ENCODE results near the gene MRPS12.

Gene MRPS12

DNA sequence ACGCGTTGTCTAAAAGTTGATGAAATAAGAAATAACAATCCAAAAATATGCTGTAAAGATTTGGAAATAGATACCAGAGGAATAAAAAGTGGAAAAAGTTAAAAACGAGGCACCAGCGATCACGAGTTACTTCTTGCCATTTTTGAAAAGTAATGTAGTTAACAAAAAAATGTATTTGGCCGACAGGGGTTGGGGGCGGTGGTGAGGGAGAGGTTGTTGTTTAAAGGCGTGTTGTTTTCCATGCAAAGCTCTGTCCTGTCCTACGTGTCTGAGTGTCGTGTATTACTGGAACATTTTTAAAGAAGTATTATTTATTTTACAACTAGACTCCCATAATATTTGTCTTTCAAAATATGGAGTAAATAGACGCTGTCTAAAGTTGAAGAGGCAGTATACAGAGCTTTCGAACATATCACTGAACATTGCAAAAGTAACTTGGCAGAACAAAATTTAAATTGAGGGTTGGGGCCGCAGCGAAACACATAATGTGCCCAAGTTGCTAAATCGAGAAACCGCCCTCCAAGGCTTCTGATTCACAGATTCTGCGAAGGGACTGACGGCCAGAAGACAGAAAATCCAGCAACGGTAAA, 44.0 kb downstream of the MRPS12 start:
- no peak for TF ChIP-seq EZH2phosphoT487 (IDR thresholded peaks at IDR 0.05; ENCODE audit: low read depth)
- TF ChIP-seq, protein P1, sequence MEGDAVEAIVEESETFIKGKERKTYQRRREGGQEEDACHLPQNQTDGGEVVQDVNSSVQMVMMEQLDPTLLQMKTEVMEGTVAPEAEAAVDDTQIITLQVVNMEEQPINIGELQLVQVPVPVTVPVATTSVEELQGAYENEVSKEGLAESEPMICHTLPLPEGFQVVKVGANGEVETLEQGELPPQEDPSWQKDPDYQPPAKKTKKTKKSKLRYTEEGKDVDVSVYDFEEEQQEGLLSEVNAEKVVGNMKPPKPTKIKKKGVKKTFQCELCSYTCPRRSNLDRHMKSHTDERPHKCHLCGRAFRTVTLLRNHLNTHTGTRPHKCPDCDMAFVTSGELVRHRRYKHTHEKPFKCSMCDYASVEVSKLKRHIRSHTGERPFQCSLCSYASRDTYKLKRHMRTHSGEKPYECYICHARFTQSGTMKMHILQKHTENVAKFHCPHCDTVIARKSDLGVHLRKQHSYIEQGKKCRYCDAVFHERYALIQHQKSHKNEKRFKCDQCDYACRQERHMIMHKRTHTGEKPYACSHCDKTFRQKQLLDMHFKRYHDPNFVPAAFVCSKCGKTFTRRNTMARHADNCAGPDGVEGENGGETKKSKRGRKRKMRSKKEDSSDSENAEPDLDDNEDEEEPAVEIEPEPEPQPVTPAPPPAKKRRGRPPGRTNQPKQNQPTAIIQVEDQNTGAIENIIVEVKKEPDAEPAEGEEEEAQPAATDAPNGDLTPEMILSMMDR (IDR thresholded peaks at IDR 0.05; ENCODE audit: low read depth, low read length): peak; percentile 12; the same call in 1 of the 2 replicates
- Histone ChIP-seq H2AFZ (ENCODE audit: low read depth, low read length) (no peak overlapping the region; the same call in 1 of the 2 replicates), H3K4me2 (ENCODE audit: low read length) (peak overlapping the region; percentile 88), H3K36me3 (replicated peaks; ENCODE audit: low read depth, low read length) (peaks cover 25% of the 10 kb centered on the region), H3K79me2 (ENCODE audit: low read length) (peaks cover 58% of the 10 kb centered on the region), H3K4me3 (ENCODE audit: low read length) (peak overlapping the region; percentile 88), H3K4me1 (ENCODE audit: low read length) (peaks cover 39% of the 10 kb centered on the region), H3K27me3 (ENCODE audit: low read depth, low read length) (no peaks in the 10 kb centered on the region), H3K27ac (ENCODE audit: low read length) (peak overlapping the region; percentile 97), H3K9ac (ENCODE audit: low read length) (peak overlapping the region; percentile 97), H4K20me1 (ENCODE audit: insufficient read depth, low read length) (peaks cover 8% of the 10 kb centered on the region), H3K9me3 (ENCODE audit: insufficient read depth, low read length) (peaks cover 2% of the 10 kb centered on the region; the same call in 1 of the 2 replicates)

GRCh38 chr19:38975214-38975860, 44.6 kb downstream of the MRPS12 start, which contains the start of gene FBXO17:
TSS of gene FBXO17 (minus strand) at chr19:38975742. CDS start at chr19:38950319, 25,423 bp downstream.
- peak within 1 kb of the TSS; percentile 97 for H3K27ac ChIP-seq (ENCODE audit: low read length)
- H3K79me2 ChIP-seq (ENCODE audit: low read length): peaks cover 51% of the 10 kb centered on the region
- peaks cover 39% of the 10 kb centered on the region for H3K4me1 ChIP-seq (ENCODE audit: low read length)
- peaks cover 22% of the 10 kb centered on the region for H3K36me3 ChIP-seq (replicated peaks; ENCODE audit: low read depth, low read length)
- H2AFZ ChIP-seq (ENCODE audit: low read depth, low read length): peak within 1 kb of the TSS; percentile 10; the same call in 1 of the 2 replicates
- peak within 1 kb of the TSS; percentile 97 for H3K9ac ChIP-seq (ENCODE audit: low read length)
- peak within 1 kb of the TSS; percentile 90 for H3K4me2 ChIP-seq (ENCODE audit: low read length)
- H3K4me3 ChIP-seq (ENCODE audit: low read length): peak within 1 kb of the TSS; percentile 88
- H4K20me1 ChIP-seq (ENCODE audit: insufficient read depth, low read length): peaks cover 7% of the 10 kb centered on the region
- TF ChIP-seq, protein P1 (IDR thresholded peaks at IDR 0.05; ENCODE audit: low read depth, low read length): no peak
- TF ChIP-seq EZH2phosphoT487 (IDR thresholded peaks at IDR 0.05; ENCODE audit: low read depth): no peak
- no peaks in the 10 kb centered on the region for H3K27me3 ChIP-seq (ENCODE audit: low read depth, low read length)
- H3K9me3 ChIP-seq (ENCODE audit: insufficient read depth, low read length): peaks cover 5% of the 10 kb centered on the region; the same call in 1 of the 2 replicates

- Histone ChIP-seq H2AFZ (ENCODE audit: low read depth, low read length) (no peak overlapping the region), H3K27ac (ENCODE audit: low read length) (peak overlapping the region; percentile 97), H3K79me2 (ENCODE audit: low read length) (peaks cover 46% of the 10 kb centered on the region), H4K20me1 (ENCODE audit: insufficient read depth, low read length) (peaks cover 3% of the 10 kb centered on the region; the same call in 1 of the 2 replicates), H3K9me3 (ENCODE audit: insufficient read depth, low read length) (peaks cover 10% of the 10 kb centered on the region), H3K9ac (ENCODE audit: low read length) (peak overlapping the region; percentile 97), H3K4me2 (ENCODE audit: low read length) (peak overlapping the region; percentile 90), H3K27me3 (ENCODE audit: low read depth, low read length) (no peaks in the 10 kb centered on the region), H3K4me1 (ENCODE audit: low read length) (peaks cover 39% of the 10 kb centered on the region), H3K36me3 (replicated peaks; ENCODE audit: low read depth, low read length) (peaks cover 24% of the 10 kb centered on the region), H3K4me3 (ENCODE audit: low read length) (peak overlapping the region; percentile 88)
- TF ChIP-seq EZH2phosphoT487 (IDR thresholded peaks at IDR 0.05; ENCODE audit: low read depth): no peak
- TF ChIP-seq, protein P1 (IDR thresholded peaks at IDR 0.05; ENCODE audit: low read depth, low read length): no peak
Observed at GRCh38 chr19:38975861-38976271, 45.1 kb downstream of the MRPS12 start.

Data from OCI-LY3 (cell line).